Memory B cell (primary cell): ENCODE results near the gene ITGA8.

Experiments used
- ATAC-seq: fragments of 150-1000 bp; cut with Tn5 transposase; 2 replicates; pipeline ENCODE4 v1.10.0; 2021; ENCODE audit warnings: low read depth, mild to moderate bottlenecking, moderate library complexity
- DNase-seq, 2 donors: peaks; one replicate each; pipeline ENCODE4 v3.0.0; 2022; ENCODE audit warnings: low spot score in 2 of 2
- H3K27ac Mint-ChIP-seq: one replicate; pipeline ENCODE4 v1.8.0; 2022; ENCODE audit warnings: mild to moderate bottlenecking, moderate library complexity, mixed read lengths
- H3K27me3 Mint-ChIP-seq: one replicate; pipeline ENCODE4 v1.8.0; 2022; ENCODE audit warnings: mixed read lengths
- H3K36me3 Mint-ChIP-seq: one replicate; pipeline ENCODE4 v1.8.0; 2022; ENCODE audit warnings: mild to moderate bottlenecking, mixed read lengths
- H3K4me1 Mint-ChIP-seq: one replicate; pipeline ENCODE4 v1.8.0; 2022; ENCODE audit warnings: mixed read lengths
- H3K4me3 Mint-ChIP-seq: one replicate; pipeline ENCODE4 v1.8.0; 2022; ENCODE audit warnings: mild to moderate bottlenecking, moderate library complexity, mixed read lengths
- H3K9me3 Mint-ChIP-seq: one replicate; pipeline ENCODE4 v1.8.0; 2022; ENCODE audit warnings: mixed read lengths

ITGA8 gene

DNA sequence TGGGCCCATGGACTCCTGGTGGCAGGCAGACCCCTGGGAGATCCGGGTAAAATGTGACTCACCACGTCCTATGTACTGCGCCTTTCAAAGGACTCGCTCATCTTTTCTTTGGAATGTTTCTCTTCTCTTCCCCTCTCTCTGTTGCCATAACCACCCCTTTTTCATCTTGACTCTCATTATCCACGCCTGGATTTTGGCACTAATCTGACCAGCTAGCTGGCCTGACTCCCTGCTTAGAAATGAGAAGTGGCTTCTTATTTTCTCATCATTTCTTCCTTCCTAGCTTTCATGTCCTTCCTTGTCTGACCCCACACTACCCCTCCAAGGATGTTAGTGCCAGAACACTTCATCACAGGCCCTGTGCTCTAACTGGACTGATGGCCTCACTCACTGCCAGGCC is 250.6 kb downstream of the ITGA8 start:
- H3K36me3 Mint-ChIP-seq, result no peaks in the 10 kb centered on the region
- peaks cover 1% of the 10 kb centered on the region for H3K9me3 Mint-ChIP-seq
- DNase-seq (no peak), ATAC-seq (no peak)
- H3K4me1 Mint-ChIP-seq, result no peaks in the 10 kb centered on the region
- H3K4me3 Mint-ChIP-seq, result no peak overlapping the region
- peaks cover 4% of the 10 kb centered on the region for H3K27me3 Mint-ChIP-seq
- no peak overlapping the region for H3K27ac Mint-ChIP-seq

DNA sequence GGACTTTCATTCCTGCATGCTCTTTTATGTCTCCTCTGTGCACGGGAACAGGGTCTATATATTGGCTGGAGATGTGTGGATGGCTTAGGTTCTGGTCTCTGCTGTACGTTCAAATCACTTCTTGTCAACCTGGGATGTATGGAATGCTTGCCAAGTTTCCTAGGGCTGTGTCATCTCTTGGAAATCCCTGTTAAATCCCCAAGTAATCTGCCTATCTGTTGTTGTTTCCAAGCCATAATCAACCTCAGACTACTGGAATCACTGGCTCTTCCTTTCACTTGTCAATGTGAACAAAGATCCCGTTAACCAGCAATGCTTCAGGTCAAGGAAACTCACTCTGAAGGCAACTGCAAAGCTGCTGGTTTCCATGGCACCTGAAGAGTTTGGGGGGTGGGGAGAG is 255.3 kb downstream of the ITGA8 start:
- peaks cover 9% of the 10 kb centered on the region for H3K27me3 Mint-ChIP-seq
- ATAC-seq, result no peak
- H3K4me3 Mint-ChIP-seq, result no peak overlapping the region

More for the DNA sequence above, 255.3 kb downstream of the ITGA8 start:
- Mint-ChIP-seq H3K4me1 (no peaks in the 10 kb centered on the region), H3K36me3 (no peaks in the 10 kb centered on the region), H3K9me3 (peaks cover 8% of the 10 kb centered on the region), H3K27ac (no peak overlapping the region)
- no peak for DNase-seq
